Kasumi-1 (cell line): ENCODE data around the gene HAS3.
"Not testable (repeated sequence)": the region's sequence is repeated elsewhere in the genome, so short reads cannot be mapped to it uniquely, and the experiment has no call there.

ENCODE experiments used
- DNase-seq, 2 experiments: peaks; one replicate each; lab custom pipeline; 2025; lab: John Stamatoyannopoulos, UW

The HAS3 gene

DNA sequence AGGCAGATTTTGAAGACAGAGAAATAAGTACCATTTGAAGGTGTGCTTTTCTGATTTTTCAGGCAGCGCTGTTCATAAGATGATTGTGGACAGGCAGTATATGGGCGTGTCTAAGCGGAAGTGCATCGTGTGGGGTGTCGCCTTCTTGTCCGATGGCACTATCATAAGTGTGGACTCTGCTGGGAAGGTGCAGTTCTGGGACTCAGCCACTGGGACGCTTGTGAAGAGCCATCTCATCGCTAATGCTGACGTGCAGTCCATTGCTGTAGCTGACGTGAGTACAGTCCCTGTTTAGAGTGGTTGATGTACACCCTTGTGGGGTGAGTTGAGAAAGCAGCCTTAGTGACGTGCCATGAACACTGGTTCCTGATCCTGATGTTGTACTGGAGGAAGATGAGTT, 37.7 kb downstream of the HAS3 start:
- peak in 1 of 2 experiments; percentile 26 for DNase-seq

DNA sequence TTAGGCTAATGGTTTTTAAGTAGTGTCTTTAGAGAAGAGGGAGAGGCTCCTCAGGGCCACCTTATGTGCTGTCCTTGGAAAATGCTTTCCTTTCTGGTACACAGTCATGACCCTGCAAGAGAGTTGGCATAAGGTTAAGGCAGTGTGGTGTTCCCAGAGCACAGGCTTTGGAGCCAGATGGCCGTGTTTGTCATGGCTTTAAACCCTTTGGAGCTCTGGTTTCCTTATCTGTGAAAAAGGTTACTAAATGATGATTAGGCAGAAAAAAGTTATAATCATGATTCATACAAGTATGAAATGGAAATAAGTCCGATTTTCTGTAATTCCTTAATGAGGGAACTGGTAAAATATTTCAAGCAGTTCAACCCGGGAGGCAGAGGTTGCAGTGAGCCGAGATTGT, 40.2 kb downstream of the HAS3 start:
- DNase-seq: no peak

DNA sequence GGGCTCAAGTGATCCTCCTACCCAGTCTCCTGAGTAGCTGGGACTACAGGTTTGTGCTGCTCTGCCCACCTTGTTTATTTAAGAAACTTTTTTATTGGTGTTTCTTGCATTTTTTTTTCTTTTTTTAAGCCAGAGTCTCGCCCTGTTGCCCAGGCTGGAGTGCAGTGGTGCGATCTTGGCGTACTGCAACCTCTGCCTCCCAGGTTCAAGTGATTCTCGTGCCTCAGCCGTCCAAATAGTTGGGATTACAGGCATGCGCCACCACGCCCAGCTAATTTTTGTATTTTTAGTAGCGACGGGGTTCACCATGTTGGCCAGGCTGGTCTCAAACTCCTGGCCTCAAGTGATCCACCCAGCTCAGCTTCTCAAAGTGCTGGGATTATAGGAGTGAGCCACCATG, 44.2 kb downstream of the HAS3 start:
- not testable (repeated sequence) for DNase-seq

DNA sequence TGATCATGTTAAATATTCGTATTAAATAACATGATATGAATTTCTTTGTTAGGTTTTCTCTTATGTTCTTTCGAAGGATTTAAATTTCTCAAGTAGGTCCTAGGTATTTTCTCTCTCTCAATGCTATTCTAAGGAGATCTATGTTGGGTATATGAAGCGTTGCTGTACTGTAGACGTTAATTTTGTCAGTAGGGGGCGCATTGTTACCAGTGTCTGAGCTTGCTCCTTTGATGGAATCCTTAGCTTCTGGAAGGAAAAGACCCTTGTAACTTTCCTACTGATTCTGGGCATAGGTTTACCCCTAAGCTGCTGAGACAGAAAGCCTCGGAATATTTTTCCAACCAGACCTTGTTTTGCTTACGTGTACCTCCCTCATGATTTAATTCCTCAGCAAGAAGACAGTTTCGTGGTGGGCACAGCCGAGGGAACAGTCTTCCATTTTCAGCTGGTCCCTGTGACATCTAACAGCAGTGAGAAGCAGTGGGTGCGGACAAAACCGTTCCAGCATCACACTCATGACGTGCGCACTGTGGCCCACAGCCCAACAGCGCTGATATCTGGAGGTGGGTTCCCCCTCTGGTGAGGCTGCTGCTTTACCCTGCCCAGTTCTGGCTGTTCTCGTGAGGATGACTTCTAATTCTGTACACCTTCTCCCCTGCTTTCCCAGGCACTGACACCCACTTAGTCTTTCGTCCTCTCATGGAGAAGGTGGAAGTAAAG, 44.9 kb downstream of the HAS3 start:
- peak; percentile 82 to 90 for DNase-seq

DNA sequence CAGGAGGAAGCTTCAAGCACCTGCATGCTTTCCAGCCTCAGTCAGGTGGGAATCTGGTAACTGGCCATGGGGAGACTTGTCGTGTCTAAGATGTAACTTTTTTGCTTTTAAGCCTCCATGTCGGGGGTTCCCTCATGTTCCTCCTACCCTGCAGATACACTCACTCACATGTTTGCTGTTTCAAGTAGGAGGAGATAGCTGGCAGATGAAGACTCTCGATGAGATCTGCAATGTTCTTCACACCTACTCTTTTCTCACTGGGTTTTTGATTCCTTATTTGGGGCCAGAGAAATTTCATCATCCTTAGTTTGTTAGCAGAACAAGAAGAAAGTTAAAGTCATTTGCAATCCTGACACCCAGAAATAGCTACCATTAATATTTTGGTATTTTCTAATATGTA, 51.7 kb downstream of the HAS3 start:
- no peak for DNase-seq

DNA sequence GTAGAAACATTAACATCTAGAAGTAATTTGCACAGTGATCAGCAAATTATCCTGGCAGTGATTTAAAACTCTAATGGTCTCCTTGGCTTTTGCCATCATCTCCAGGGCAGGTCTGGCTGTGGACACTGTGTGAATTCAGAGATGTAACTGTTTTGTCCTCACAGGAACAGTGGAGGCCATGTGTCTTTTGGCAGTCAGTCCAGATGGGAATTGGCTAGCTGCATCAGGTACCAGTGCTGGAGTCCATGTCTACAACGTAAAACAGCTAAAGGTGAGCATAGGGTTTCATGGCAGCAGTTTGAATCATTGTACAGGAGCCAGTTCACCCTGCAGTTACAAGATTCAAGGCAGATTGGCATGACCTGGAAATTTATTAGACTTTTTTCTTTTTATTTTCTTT, 54.7 kb downstream of the HAS3 start:
- DNase-seq: no peak

DNA sequence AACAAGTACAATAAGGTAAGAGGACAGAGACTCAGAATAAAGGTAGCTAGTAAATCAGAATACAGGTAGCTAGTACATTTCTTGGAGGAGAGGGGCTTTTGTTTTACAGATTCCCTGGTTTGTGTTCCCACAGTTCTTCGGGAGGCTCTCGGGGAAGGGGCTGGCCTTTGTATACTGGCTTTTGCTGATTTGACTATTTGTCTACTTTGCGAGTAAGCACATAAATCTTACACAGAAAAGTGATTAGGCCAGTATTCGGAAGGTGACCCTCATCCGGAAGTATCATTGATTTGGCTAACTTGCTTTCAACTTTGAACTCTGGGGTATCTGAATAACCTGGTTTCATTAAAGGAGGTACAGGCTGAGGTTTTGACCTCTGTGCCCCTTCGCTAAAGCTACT, 60.1 kb downstream of the HAS3 start:
- DNase-seq: no peak

DNA sequence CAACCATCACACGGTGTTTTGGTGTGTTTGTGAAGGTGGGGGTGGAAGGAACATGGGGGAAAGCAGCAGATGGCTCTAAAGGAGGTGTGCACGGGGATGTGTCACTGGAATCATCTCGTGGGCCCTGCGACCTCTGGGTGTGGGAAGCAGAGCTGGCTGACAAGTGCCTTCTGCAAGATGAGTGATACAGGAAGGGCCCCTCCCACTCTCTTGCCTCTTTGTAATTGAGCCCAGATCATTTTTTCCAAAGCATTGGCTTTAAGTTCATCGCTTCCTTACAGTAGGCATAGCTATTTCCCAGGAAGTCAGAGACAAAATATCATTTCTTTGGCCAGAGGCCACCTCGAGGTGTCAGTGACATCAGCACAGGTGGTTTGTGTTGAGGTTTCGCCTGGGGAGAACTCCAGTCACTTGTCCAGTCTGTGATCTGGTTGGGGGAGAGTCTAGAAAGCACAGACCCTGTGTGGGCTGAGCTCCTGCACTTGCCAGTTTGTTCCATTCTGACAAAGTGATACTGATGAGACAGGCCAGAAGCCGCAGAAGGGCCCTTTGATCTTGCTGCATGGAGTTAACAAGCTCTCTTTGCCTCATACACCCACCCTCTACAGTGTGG, 60.9 kb downstream of the HAS3 start:
- no peak for DNase-seq

DNA sequence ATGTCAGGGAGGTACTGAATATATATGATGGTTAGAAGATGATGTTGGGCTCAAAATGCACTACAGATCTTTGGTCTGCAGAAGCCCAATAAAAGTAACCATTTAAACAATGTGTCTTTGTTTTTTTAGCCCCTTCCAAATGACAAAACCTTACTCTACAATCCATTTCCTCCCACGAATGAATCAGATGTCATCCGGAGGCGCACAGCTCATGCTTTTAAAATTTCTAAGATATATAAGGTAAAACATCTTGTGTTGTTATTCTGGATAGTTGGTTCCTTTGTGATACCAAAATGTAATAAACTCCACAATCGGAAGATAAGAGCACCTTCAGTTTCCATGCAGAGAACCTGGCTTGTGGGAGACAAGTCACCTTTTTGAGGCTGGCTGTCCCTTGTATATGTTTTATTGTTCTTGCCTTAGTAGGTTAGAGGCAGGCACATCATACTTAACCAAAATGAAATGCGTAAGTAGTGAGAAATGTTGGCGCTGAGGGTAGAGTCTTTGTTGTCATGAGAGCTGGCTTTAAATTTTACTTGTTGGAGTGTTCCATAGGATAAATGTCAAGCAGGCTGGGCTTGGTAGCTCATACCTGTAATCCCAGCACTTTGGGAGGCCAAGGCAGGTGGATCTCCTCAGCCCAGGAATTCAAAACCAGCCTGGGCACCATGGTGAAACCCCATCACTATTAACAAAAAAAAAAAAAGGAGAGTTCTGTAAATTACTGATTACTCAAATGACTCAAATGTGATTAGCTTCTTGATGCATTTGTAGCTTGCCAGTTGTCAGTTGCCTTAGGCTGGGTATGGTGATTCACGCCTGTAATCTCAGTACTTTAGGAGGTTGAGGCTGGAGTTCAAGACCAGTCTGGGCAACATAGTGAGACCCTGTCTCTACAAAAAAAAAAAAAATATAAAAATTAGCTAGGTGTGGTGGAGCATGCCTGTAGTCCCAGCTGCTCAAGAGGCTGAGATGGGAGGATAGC, 61.8 kb downstream of the HAS3 start:
- no peak for DNase-seq
